Chondrocyte (in vitro differentiated cells): ENCODE data around the gene DNAI4. TPM values are rescaled to one million over a fixed set of nuclear protein-coding genes. Genes with fewer than 3 reads are reported as not detected.
"Not testable (repeated sequence)": the region's sequence is repeated elsewhere in the genome, so short reads cannot be mapped to it uniquely, and the experiment has no call there.

ENCODE experiments used
- DNase-seq: peaks from one replicate; pipeline ENCODE4 v3.0.0; 2021; ENCODE audit warnings: mixed read lengths, low spot score
- H3K27ac Mint-ChIP-seq: one replicate; pipeline ENCODE4 v1.8.0; 2021; ENCODE audit warnings: mild to moderate bottlenecking, moderate library complexity, mixed read lengths; ENCODE audit not compliant: unreplicated experiment
- H3K27me3 Mint-ChIP-seq: 2 replicates; pipeline ENCODE4 v1.8.0; 2021; ENCODE audit warnings: low read depth, mixed read lengths
- H3K36me3 Mint-ChIP-seq: 2 replicates; pipeline ENCODE4 v1.8.0; 2021; ENCODE audit warnings: low read depth, mixed read lengths
- H3K4me1 Mint-ChIP-seq: 2 replicates; pipeline ENCODE4 v1.8.0; 2021; ENCODE audit warnings: low read depth, mild to moderate bottlenecking, mixed read lengths
- H3K4me3 Mint-ChIP-seq: one replicate; pipeline ENCODE4 v1.8.0; 2021; ENCODE audit warnings: mild to moderate bottlenecking, moderate library complexity, mixed read lengths; ENCODE audit not compliant: unreplicated experiment
- H3K9me3 Mint-ChIP-seq: 2 replicates; pipeline ENCODE4 v1.8.0; 2021; ENCODE audit warnings: low read depth, mixed read lengths
- CTCF ChIP-seq: fragments of 200-600 bp; sonication (generic); IDR thresholded peaks from 2 replicates; pipeline ENCODE4 v1.5.0; 2021; ENCODE audit warnings: antibody characterized with exemption, mild to moderate bottlenecking, moderate library complexity
- total RNA-seq: library from RNA; stranded (reverse); gene quantifications from 3 replicates; pipeline ENCODE4 v1.2.1, GENCODE V29; 2021

Gene DNAI4
- total RNA-seq, 1 donor from 2014 or later, result 5.8 TPM

- peaks cover 4% of the 10 kb centered on the region for H3K9me3 Mint-ChIP-seq
- H3K27ac Mint-ChIP-seq, result no peak overlapping the region
- no peaks in the 10 kb centered on the region for H3K27me3 Mint-ChIP-seq
- peaks cover 11% of the 10 kb centered on the region for H3K36me3 Mint-ChIP-seq
- no peak overlapping the region for H3K4me3 Mint-ChIP-seq
- DNase-seq, result no peak
- no peak for TF ChIP-seq CTCF
- no peaks in the 10 kb centered on the region for H3K4me1 Mint-ChIP-seq
Observed at GRCh38 chr1:66889030-66889429, 35.6 kb downstream of the DNAI4 start.

DNA sequence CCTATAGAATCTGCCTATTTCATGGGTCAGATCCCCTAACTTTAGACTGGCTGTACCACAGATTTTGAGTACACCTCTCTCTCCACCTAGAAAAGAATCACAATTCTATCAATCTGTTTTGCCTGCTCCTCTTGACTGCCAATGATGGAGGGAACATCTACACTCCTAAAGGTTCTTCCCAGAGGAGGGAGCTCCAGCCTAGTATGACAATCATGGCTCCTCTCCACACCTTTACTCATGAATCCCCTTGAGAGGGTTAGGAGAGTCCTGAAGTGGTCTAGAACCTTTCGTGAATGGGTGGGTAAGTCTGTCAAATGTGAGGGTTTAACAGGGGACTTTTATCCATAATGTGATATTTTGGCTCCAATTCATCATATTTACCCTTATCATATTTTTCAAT is 48.0 kb downstream of the DNAI4 start:
- H3K4me3 Mint-ChIP-seq, result no peak overlapping the region
- H3K4me1 Mint-ChIP-seq, result no peaks in the 10 kb centered on the region
- H3K27me3 Mint-ChIP-seq, result no peaks in the 10 kb centered on the region
- TF ChIP-seq CTCF, result no peak
- no peak for DNase-seq
- peaks cover 7% of the 10 kb centered on the region for H3K36me3 Mint-ChIP-seq
- no peak overlapping the region for H3K27ac Mint-ChIP-seq
- peaks cover 32% of the 10 kb centered on the region for H3K9me3 Mint-ChIP-seq

GRCh38 chr1:66873111-66873510 is 51.5 kb downstream of the DNAI4 start:
- TF ChIP-seq CTCF, result no peak
- DNase-seq, result no peak
- no peaks in the 10 kb centered on the region for H3K4me1 Mint-ChIP-seq
- no peak overlapping the region for H3K4me3 Mint-ChIP-seq
- H3K36me3 Mint-ChIP-seq, result no peaks in the 10 kb centered on the region
- H3K9me3 Mint-ChIP-seq, result peaks cover 6% of the 10 kb centered on the region
- H3K27ac Mint-ChIP-seq, result no peak overlapping the region
- H3K27me3 Mint-ChIP-seq, result no peaks in the 10 kb centered on the region

DNA sequence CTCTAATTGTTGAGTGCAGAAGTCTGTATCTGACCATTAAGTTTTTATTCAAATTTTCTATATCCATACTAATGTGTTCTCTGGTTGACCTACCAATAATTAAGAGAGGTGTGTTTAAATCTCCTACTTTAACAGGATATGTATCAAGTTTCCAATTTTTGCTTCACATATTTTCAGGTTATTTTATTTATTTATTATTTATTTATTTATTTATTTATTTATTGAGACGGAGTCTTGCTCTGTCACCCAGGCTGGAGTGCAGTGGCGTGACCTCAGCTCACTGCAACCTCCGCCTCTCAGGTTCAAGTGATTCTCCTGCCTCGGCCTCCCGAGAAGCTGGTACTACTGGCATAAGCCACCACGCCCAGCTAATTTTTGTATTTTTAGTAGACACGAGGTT is 52.6 kb downstream of the DNAI4 start:
- DNase-seq, H3K4me3 Mint-ChIP-seq, H3K27ac Mint-ChIP-seq, H3K4me1 Mint-ChIP-seq, H3K27me3 Mint-ChIP-seq, H3K36me3 Mint-ChIP-seq, H3K9me3 Mint-ChIP-seq: not testable (repeated sequence)

GRCh38 chr1:66867501-66867900 is 57.2 kb downstream of the DNAI4 start:
- Mint-ChIP-seq H3K4me1 (no peaks in the 10 kb centered on the region), H3K27ac (no peak overlapping the region), H3K36me3 (peaks cover 4% of the 10 kb centered on the region), H3K9me3 (peaks cover 7% of the 10 kb centered on the region), H3K4me3 (no peak overlapping the region), H3K27me3 (no peaks in the 10 kb centered on the region)
- DNase-seq, result no peak
- no peak for TF ChIP-seq CTCF

DNA sequence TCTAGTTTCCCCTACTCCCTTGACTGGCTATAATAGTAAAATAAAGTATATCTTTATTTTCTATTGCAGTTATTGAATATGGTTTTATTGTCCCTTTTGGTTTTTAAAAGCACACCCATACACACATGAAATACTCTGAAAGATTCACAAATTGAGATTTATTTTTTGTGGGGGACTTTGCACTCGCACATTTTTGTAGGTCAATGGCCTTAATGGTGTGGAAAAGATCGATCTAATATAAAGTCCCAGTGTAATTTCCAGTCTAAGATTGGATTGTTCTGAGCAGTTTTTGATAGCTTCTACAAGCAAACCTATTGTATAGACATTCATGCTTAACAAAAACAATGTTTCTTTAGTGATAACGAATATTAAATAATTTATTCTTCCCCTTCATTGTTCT is 64.1 kb downstream of the DNAI4 start:
- Mint-ChIP-seq H3K9me3 (peaks cover 6% of the 10 kb centered on the region), H3K4me3 (no peak overlapping the region), H3K27me3 (no peaks in the 10 kb centered on the region), H3K36me3 (no peaks in the 10 kb centered on the region), H3K27ac (no peak overlapping the region), H3K4me1 (peaks cover 18% of the 10 kb centered on the region)
- no peak for TF ChIP-seq CTCF
- DNase-seq, result no peak
